GM18868 (cell line): ENCODE data around the gene ERO1B.

Experiments
- ATAC-seq: cut with Tn5 transposase; IDR thresholded peaks from one replicate; pipeline ENCODE4 v1.9.1; 2021; ENCODE audit warnings: mild to moderate bottlenecking, moderate library complexity; ENCODE audit not compliant: unreplicated experiment

ERO1B gene

DNA sequence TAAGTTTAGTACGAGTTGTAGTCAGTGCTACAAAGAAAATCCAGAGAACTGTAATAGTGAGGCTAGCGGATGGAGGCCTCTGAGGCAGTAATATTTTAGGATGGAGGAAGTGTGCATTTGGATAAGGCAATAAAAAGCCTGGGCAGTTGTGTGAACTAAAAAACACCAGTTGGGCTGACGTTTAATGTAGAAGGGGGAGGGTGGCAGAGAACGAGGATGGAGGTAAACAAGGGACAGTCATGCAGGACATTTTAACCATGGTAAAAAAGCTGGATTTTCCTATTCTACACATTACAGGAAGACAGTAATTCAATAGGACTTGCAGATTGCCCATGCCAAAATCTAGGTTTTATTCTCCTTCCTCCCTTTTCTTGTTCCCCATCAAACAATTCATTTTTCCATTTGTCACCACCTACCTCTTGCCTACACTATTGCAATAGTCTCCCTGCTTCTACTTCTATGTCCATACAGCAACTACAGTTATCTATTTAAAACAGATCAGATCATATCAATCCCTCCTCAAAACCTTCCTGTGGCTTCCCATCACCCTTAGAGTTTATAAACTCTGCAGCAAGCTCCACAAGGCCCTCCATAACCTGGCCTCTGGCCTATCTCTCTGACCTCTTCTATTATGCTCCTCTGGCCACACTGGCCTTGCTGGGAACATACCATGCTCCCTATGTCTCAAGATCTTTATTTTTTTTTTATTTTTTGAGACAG, 27.7 kb downstream of the ERO1B start:
- ATAC-seq, result no peak

DNA sequence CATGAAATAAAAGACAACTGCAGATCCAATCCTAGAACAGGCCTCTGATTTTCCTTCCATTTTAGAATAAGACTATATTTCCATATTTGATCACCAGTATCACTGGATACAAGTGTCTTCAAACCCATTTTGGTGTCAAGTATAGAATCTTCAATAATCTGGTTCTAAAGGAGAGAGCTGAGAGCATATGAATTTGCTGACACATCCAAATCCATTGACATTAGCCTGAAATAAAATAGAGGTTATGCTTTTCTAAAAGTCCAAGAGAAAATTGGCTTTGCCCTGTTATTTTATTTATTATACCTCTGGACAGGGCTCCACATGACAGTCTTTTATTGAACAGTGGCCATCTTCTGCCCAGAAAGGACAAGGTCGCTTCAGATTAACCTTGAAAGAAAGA, 28.6 kb downstream of the ERO1B start:
- no peak for ATAC-seq

- ATAC-seq, result no peak
These were observed 30.2 kb downstream of the ERO1B start for GRCh38 chr1:236251587-236251986.

- no peak for ATAC-seq
These were observed 34.5 kb downstream of the ERO1B start for GRCh38 chr1:236247286-236247685.

DNA sequence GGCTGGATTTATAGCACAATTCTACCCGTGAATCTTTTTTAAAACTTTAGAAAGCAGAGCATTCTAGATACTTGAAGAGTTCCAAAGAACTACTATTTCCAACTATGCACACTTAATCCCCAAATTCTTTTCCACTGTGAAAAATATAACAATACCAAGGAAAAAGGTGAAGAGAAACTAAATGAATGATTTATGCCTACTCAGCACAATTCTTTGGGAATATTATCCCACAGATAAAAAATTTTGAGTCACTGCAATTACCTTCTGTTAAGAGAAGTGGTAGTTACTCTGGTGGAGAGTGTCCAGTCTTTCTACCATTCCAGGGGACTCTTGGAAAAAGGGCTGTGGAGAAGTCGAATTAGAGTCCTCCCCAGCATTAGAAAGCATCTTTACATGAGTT, 39.2 kb downstream of the ERO1B start:
- no peak for ATAC-seq

DNA sequence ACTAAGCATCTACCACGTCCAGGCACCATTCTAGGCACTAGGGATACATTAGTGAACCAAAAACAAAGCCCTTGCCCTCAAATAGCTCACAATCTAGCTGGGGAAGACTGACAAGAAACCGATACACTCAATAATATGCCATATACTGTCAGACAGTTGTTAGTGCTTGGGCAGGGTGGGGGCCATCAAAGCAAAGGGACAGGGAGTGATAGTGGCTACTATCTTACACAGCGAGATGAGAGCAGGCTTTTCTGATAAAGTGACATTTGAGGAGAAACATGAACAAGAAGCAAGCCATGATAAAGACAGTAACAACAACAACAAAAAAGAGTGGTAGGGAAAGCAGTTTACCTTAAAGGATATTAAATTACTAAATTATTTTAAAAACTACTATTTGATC, 41.1 kb downstream of the ERO1B start:
- no peak for ATAC-seq

- no peak for ATAC-seq
These were observed 42.6 kb downstream of the ERO1B start for GRCh38 chr1:236239092-236239585.

- no peak for ATAC-seq
These were observed 46.6 kb downstream of the ERO1B start for GRCh38 chr1:236235116-236235515.

DNA sequence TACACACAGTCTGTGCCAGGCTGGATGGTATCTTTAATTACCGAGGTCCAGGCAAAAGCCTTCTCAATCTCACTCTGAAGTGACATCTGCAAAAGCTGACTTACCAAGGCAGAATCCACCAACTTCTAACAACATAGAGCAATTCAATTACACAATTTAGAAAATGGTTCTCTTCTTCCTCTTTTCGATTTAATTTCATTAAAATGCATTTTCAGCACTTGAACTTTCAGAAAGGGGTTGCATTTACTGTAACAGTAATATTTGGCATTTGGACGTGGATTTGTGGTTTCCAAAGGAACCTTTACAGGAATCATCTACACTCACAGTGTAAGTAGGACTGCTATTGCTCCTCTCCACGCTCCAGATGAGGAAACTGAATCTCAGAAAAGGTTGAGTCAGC, 53.3 kb downstream of the ERO1B start:
- ATAC-seq, result no peak

- ATAC-seq, result no peak
These were observed 59.1 kb downstream of the ERO1B start for GRCh38 chr1:236222632-236223031.

GRCh38 chr1:236220473-236220872, 61.3 kb downstream of the ERO1B start:
- no peak for ATAC-seq

GRCh38 chr1:236214761-236215160, 67.0 kb downstream of the ERO1B start:
- ATAC-seq, result no peak

- no peak for ATAC-seq
These were observed 68.2 kb downstream of the ERO1B start for GRCh38 chr1:236213534-236213933.

DNA sequence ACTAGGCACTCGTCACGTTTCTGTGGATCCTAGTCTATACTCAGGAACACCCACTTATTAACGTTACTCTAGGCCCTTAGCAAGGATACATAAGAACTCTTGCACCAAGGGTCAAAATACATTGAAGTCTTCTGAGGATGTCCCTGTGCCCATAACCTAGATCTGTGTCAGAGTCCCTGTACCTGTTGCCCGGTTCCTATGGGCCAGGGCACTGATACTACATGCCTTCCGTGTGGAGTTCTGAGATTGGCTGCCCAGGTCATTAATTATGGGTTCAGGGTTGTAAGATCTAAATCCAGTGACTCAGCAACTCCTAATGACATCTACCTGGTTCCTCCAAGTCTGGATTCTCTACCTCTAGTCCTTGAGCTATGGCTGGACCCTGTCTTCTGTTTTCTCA, 69.9 kb downstream of the ERO1B start:
- no peak for ATAC-seq

DNA sequence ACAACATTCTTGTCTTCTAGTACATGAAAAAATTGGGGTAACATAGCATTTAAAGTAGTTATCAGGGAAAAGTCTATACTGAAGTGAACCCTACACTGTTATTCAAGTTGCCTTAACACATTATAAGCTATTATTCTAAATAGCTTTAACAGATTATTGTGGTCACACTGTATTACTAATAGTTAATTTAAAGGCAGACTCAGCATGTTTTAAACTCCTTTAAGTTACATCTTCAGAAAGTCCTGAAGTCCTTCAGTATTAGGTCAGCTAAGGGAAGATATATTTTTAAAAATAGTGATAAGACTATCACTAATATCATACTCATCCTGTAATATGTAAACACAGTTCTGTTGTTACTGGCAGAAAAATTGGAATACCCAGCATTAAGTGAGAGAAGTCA, 72.0 kb downstream of the ERO1B start:
- ATAC-seq, result no peak

GRCh38 chr1:236209185-236209584, 72.6 kb downstream of the ERO1B start:
- ATAC-seq, result no peak

- no peak for ATAC-seq
These were observed 74.2 kb downstream of the ERO1B start for GRCh38 chr1:236207569-236207968.

DNA sequence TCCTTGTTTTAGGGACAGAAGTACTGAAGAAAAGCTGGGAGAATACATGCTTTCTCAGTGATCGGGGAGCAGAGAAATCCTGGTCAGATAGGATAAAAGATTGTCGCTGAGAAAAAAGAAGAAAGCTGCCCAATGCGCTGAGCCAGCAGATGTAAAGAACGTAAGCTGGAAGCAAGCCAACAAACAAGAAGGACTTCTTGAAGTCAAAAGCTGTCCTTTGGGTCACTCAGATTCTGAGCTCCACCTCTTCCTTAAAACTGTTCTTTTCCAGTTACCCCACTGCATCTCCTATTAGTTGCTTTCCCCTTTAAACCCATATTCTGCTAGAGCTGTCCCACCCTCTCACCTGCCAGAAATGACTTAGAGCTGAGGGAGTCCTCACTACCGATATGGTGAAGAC, 74.6 kb downstream of the ERO1B start:
- ATAC-seq, result no peak

- no peak for ATAC-seq
These were observed 75.2 kb downstream of the ERO1B start for GRCh38 chr1:236206548-236206947.

DNA sequence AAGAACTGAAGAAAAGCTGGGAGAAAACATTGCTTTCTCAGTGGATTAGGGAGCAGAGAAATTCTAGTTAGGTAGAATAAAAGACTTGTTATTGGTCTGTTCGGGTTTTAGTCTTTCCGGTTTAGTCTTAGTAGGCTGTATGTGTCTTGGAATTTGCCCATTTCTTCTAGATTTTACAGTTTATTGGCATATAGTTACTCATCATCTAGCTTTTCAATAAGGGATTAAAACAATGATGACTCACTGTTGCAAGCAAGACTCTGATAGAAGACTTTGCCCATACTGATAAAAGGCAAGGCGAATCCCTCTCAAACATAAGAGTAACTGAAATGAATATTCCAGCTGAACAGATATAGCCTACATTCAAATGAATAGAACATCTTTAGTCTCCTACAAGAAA, 77.1 kb downstream of the ERO1B start:
- no peak for ATAC-seq

- ATAC-seq, result no peak
These were observed 77.7 kb downstream of the ERO1B start for GRCh38 chr1:236204039-236204438.

- ATAC-seq, result no peak
These were observed 80.0 kb downstream of the ERO1B start for GRCh38 chr1:236201786-236202185.

GRCh38 chr1:236200925-236201324, 80.8 kb downstream of the ERO1B start:
- ATAC-seq, result no peak
